PC-3 (cell line): ENCODE measurements around the gene MDC1. TPM values are rescaled to one million over a fixed set of nuclear protein-coding genes. Genes with fewer than 3 reads are reported as not detected.

Experiments used
- ATAC-seq: fragments of 200-7000 bp; cut with Tn5 transposase; 2 replicates; pipeline ENCODE4 v1.9.1; 2020; ENCODE audit warnings: mild to moderate bottlenecking, moderate library complexity
- BruUV-seq: library from RNA; stranded (reverse); fragments of 400-500 nt; replicated peaks from 2 replicates; lab custom pipeline; 2021; lab: Mats Ljungman, UMichigan
- CTCF ChIA-PET: fragments of 300-600 bp; sonication (Branson Sonifier 250); formaldehyde crosslinking; loops from one replicate; lab custom pipeline; 2022; ENCODE audit warnings: antibody characterized with exemption; lab: Charles Lee
- POLR2A ChIA-PET: fragments of 300-600 bp; sonication (Branson Sonifier 250); formaldehyde crosslinking; loops from one replicate; lab custom pipeline; 2022; ENCODE audit warnings: antibody characterized with exemption; ENCODE audit not compliant: unreplicated experiment; lab: Charles Lee
- DNase-seq: peaks from one replicate; pipeline ENCODE4 v3.0.0-alpha.2; 2015
- H2AFZ ChIP-seq: fragments of 300-600 bp; sonication (generic); 2 replicates; pipeline ENCODE4 v1.6.0; 2016; ENCODE audit warnings: antibody characterized with exemption, low read length
- H3F3A ChIP-seq: fragments of 300-600 bp; sonication (generic); one replicate; pipeline ENCODE4 v1.6.0; 2017; ENCODE audit warnings: antibody characterized with exemption, low read length, control low read depth, mild to moderate bottlenecking; ENCODE audit not compliant: unreplicated experiment
- H3K27ac ChIP-seq: fragments of 300-600 bp; sonication (generic); 2 replicates; pipeline ENCODE4 v1.5.1; 2016; ENCODE audit warnings: mild to moderate bottlenecking, low read length
- H3K27me3 ChIP-seq: fragments of 300-600 bp; sonication (generic); 2 replicates; pipeline ENCODE4 v1.6.1; 2016; ENCODE audit warnings: low read length, mixed read lengths
- H3K36me3 ChIP-seq: fragments of 300-600 bp; sonication (generic); 2 replicates; pipeline ENCODE4 v1.6.1; 2016; ENCODE audit warnings: low read depth, mixed run types, low read length, mixed read lengths
- H3K4me1 ChIP-seq: fragments of 300-600 bp; sonication (generic); 2 replicates; pipeline ENCODE4 v1.5.1; 2016; ENCODE audit warnings: low read length; ENCODE audit not compliant: insufficient read depth
- H3K4me2 ChIP-seq: fragments of 300-600 bp; sonication (generic); 2 replicates; pipeline ENCODE4 v1.6.0; 2016; ENCODE audit warnings: low read length
- H3K4me3 ChIP-seq: fragments of 300-600 bp; sonication (generic); 2 replicates; pipeline ENCODE4 v1.5.1; 2016; ENCODE audit warnings: mild to moderate bottlenecking, low read length, mixed read lengths
- H3K79me2 ChIP-seq: fragments of 300-600 bp; sonication (generic); 2 replicates; pipeline ENCODE4 v1.6.1; 2017; ENCODE audit warnings: low read length, mixed read lengths
- H3K9ac ChIP-seq: fragments of 300-600 bp; sonication (generic); 2 replicates; pipeline ENCODE4 v1.6.0; 2016; ENCODE audit warnings: mild to moderate bottlenecking, low read length
- H3K9me2 ChIP-seq: fragments of 300-600 bp; sonication (generic); replicated peaks from 2 replicates; pipeline ENCODE4 v1.6.1; 2016; ENCODE audit warnings: mixed run types, low read length, mixed read lengths
- H3K9me3 ChIP-seq: fragments of 300-600 bp; sonication (generic); 2 replicates; pipeline ENCODE4 v1.6.1; 2016; ENCODE audit warnings: low read length, mixed read lengths
- H4K20me1 ChIP-seq: fragments of 300-600 bp; sonication (generic); 2 replicates; pipeline ENCODE4 v1.6.1; 2016; ENCODE audit warnings: low read length, mixed read lengths
- EZH2 ChIP-seq: fragments of 300-600 bp; sonication (generic); IDR thresholded peaks from one replicate; pipeline ENCODE4 v1.6.1; 2017; ENCODE audit warnings: antibody characterized with exemption, mild to moderate bottlenecking, low read length; ENCODE audit not compliant: unreplicated experiment
- EZH2phosphoT487 ChIP-seq: fragments of 300-600 bp; sonication (generic); IDR thresholded peaks from 2 replicates; pipeline ENCODE4 v1.6.1; 2018; ENCODE audit warnings: mild to moderate bottlenecking, antibody characterized with exemption, low read length, borderline replicate concordance
- intact Hi-C: fragments of 100-400 bp; cut with micrococcal nuclease; formaldehyde crosslinking; loops from 2 replicates; pipeline ENCODE4 v1.9.0; 2023
- total RNA-seq: library from RNA; depleted of rRNA; stranded (reverse); fragments of >200 nt; gene quantifications from 2 replicates; pipeline ENCODE4 v1.2.3, GENCODE V29; 2014
- TF ChIP-seq, protein P1 (sequence below): fragments of 300-600 bp; sonication (generic); conservative IDR thresholded peaks from 2 replicates; pipeline ENCODE4 v1.5.1; 2017; ENCODE audit warnings: antibody characterized with exemption, low read depth, mild to moderate bottlenecking, low read length

The MDC1 gene
- total RNA-seq, 1 experiment from 2014 or later = 19.6 TPM

DNA sequence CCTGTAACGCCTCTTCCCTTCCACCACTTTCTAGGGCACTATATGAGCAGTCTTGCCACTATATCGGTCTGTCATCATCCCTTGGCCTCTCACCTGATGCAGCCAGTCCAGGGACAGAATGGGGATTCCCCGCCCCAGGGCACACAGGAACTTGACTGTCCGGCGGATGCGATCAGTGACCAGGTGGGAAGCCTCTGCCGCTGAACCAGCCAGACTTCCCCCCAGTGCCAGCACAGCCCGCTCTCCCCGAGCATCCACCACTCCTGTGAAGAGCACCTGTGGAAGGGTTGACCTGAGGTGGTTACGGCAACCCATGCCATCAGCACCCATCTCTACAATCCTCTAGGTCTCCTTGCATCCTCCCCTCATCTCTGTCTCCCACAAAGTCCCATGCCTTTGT is 14.1 kb downstream of the MDC1 start:
- Histone ChIP-seq H3K36me3 (peaks cover 12% of the 10 kb centered on the region), H3K9me3 (no peaks in the 10 kb centered on the region), H3F3A (no peaks in the 10 kb centered on the region), H3K79me2 (no peaks in the 10 kb centered on the region), H3K9ac (no peak overlapping the region), H3K4me2 (no peak overlapping the region), H3K4me3 (no peak overlapping the region), H4K20me1 (no peaks in the 10 kb centered on the region), H3K27me3 (no peaks in the 10 kb centered on the region), H3K27ac (no peak overlapping the region), H3K9me2 (no peaks in the 10 kb centered on the region), H3K4me1 (no peaks in the 10 kb centered on the region), H2AFZ (no peak overlapping the region)
- BruUV-seq = no TSS peak
- no peak for ATAC-seq
- TF ChIP-seq, protein P1, sequence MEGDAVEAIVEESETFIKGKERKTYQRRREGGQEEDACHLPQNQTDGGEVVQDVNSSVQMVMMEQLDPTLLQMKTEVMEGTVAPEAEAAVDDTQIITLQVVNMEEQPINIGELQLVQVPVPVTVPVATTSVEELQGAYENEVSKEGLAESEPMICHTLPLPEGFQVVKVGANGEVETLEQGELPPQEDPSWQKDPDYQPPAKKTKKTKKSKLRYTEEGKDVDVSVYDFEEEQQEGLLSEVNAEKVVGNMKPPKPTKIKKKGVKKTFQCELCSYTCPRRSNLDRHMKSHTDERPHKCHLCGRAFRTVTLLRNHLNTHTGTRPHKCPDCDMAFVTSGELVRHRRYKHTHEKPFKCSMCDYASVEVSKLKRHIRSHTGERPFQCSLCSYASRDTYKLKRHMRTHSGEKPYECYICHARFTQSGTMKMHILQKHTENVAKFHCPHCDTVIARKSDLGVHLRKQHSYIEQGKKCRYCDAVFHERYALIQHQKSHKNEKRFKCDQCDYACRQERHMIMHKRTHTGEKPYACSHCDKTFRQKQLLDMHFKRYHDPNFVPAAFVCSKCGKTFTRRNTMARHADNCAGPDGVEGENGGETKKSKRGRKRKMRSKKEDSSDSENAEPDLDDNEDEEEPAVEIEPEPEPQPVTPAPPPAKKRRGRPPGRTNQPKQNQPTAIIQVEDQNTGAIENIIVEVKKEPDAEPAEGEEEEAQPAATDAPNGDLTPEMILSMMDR = no peak
- TF ChIP-seq EZH2phosphoT487 = no peak
- no peak for TF ChIP-seq EZH2
- intact Hi-C loops = no loop called here
- ChIA-PET CTCF (no interaction called here), POLR2A (no interaction called here)
- DNase-seq = no peak

- DNase-seq (no peak), ATAC-seq (no peak)
- H3K36me3 ChIP-seq = peaks cover 7% of the 10 kb centered on the region
- no TSS peak for BruUV-seq
- H4K20me1 ChIP-seq = no peaks in the 10 kb centered on the region
- H3K79me2 ChIP-seq = no peaks in the 10 kb centered on the region
- intact Hi-C loops = no loop called here
- H3K4me1 ChIP-seq = peaks cover 2% of the 10 kb centered on the region; the same call in 1 of the 2 replicates
- ChIA-PET POLR2A (no interaction called here), CTCF (no interaction called here)
- TF ChIP-seq, protein P1 = no peak
- no peak for TF ChIP-seq EZH2
- no peak for TF ChIP-seq EZH2phosphoT487
- no peaks in the 10 kb centered on the region for H3K27me3 ChIP-seq
- no peaks in the 10 kb centered on the region for H3K9me3 ChIP-seq
- no peaks in the 10 kb centered on the region for H3F3A ChIP-seq
- no peak overlapping the region for H2AFZ ChIP-seq
- no peak overlapping the region for H3K4me2 ChIP-seq
- no peak overlapping the region for H3K4me3 ChIP-seq
- H3K9ac ChIP-seq = no peak overlapping the region
- no peaks in the 10 kb centered on the region for H3K9me2 ChIP-seq
- H3K27ac ChIP-seq = no peak overlapping the region
These were observed 16.7 kb downstream of the MDC1 start for GRCh38 chr6:30700340-30700739.

- no peaks in the 10 kb centered on the region for H3K9me2 ChIP-seq
- ATAC-seq (no peak), DNase-seq (no peak)
- CTCF ChIA-PET = no interaction called here
- peaks cover 9% of the 10 kb centered on the region for H3K4me1 ChIP-seq
- no peaks in the 10 kb centered on the region for H3K27me3 ChIP-seq
- BruUV-seq = no TSS peak
- TF ChIP-seq EZH2phosphoT487 (no peak), EZH2 (no peak)
- TF ChIP-seq, protein P1 = no peak
- no peaks in the 10 kb centered on the region for H3F3A ChIP-seq
- no peaks in the 10 kb centered on the region for H3K79me2 ChIP-seq
- intact Hi-C loops = no loop called here
- H3K4me3 ChIP-seq = no peak overlapping the region
- H3K4me2 ChIP-seq = no peak overlapping the region
- H4K20me1 ChIP-seq = no peaks in the 10 kb centered on the region
- H3K9me3 ChIP-seq = no peaks in the 10 kb centered on the region
- no peak overlapping the region for H3K27ac ChIP-seq
- no peak overlapping the region for H3K9ac ChIP-seq
- POLR2A ChIA-PET = no interaction called here
- H2AFZ ChIP-seq = no peak overlapping the region
- H3K36me3 ChIP-seq = peaks cover 3% of the 10 kb centered on the region; the same call in 1 of the 2 replicates
These were observed 20.6 kb downstream of the MDC1 start for GRCh38 chr6:30696432-30696831.
